ENCODE measurements around the gene MTFMT. TPM values are rescaled to one million over a fixed set of nuclear protein-coding genes. Genes with fewer than 3 reads are reported as not detected.
A peak's percentile ranks its signal among the peaks of the same experiment; 100 is the strongest.
"Not testable (repeated sequence)": the region's sequence is repeated elsewhere in the genome, so short reads cannot be mapped to it uniquely, and the experiment has no call there.

The MTFMT gene
- total RNA-seq (ENCODE audit: insufficient read depth, low replicate concordance): 42.9 TPM

DNA sequence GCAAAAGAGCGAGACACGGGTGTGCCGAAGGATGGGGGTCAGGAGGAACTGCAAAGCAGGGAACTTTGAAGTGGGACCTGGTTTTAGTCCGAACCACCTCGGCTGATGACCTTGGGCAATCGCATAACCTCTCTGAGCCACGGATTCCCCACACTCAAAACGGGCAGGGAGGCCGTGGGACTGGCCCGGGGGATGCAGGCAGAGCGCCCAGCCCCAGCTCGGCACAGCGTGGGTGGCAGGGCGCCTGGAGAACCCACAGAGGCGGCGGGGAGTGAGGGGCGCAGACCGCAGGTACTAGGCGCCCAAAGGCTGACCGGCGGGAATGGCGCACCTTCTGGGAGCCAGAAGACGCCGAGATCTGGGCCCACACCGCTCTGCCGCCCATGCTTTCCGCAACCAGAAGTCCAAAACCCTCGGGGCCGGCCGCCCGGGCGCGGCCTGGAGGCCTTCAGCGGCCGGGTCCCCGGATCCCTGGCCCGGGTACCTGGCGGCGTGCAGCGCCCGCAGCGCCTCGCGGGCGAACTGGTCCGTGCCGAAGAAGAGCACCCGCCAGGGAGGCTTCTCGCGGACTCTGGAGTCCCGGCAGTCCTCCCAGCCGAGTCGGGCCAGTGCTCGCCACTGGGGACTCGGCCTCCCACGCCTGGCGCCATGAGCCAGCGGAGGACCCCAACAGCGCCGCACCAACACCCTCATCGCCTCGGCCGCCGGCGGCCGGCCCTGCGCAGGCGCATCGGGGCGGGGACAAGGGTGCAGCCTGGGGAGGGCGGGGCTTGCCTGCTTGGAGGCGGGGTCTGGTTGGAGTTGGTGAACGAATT is at the start of gene MTFMT:
Gene MTFMT, minus strand, starts transcription at position 719 of the 815 bp plus-strand sequence. Its CDS starts 26 bp downstream, at position 693.
- DNase-seq (ENCODE audit: low spot score): peak; percentile 88

GRCh38 chr15:65077981-65078352 is 48.5 kb upstream of the MTFMT start:
- DNase-seq (ENCODE audit: low spot score): no peak

DNA sequence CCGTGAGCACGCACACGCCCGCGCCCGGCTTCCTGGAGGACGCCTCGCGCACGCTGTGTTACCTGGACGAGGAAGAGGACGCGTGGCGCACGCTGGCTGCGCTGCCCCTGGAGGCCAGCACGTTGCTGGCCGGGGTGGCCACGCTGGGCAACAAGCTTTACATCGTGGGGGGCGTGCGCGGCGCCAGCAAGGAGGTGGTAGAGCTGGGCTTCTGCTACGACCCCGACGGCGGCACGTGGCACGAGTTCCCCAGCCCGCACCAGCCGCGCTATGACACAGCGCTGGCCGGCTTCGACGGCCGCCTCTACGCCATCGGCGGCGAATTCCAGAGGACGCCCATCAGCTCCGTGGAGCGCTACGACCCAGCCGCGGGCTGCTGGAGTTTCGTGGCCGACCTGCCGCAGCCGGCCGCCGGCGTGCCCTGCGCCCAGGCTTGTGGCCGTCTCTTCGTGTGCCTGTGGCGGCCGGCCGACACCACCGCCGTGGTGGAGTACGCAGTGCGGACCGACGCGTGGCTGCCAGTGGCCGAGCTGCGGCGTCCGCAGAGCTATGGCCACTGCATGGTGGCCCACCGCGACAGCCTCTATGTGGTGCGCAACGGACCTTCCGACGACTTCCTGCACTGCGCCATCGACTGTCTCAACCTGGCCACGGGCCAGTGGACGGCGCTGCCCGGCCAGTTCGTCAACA is 48.0 kb upstream of the MTFMT start:
- DNase-seq (ENCODE audit: low spot score): no peak

DNA sequence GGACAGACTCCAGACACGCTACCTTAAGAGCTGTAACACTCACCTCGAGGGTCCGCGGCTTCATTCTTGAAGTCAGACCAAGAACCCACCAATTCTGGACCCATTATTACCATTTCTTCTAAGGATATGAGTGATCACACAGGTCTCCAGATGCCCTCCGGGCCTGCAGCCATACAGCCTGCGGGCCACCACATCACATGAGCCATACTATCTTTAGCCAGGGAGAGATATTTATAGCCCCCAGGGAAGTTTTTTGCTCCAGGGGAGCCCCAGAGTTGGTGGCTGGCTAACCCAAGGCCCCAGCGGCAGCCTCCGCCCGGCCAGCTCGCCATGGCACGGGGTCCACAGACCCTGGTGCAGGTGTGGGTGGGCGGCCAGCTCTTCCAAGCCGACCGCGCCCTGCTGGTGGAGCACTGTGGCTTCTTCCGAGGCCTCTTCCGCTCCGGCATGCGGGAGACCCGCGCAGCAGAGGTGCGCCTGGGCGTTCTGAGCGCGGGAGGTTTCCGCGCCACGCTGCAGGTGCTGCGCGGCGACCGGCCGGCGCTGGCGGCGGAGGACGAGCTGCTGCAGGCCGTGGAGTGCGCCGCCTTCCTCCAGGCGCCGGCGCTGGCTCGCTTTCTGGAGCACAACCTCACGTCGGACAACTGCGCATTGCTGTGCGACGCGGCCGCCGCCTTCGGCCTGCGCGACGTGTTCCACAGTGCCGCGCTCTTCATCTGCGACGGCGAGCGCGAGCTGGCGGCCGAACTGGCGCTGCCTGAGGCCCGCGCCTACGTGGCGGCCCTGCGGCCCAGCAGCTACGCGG is 47.2 kb upstream of the MTFMT start, which contains the start of gene KBTBD13:
Gene KBTBD13, plus strand, starts transcription at position 261 of the 805 bp plus-strand sequence. Its CDS starts 70 bp downstream, at position 331.
- DNase-seq (ENCODE audit: low spot score): no peak

- not testable (repeated sequence) for DNase-seq (ENCODE audit: low spot score)
These were observed 46.4 kb upstream of the MTFMT start for GRCh38 chr15:65075607-65076395.

DNA sequence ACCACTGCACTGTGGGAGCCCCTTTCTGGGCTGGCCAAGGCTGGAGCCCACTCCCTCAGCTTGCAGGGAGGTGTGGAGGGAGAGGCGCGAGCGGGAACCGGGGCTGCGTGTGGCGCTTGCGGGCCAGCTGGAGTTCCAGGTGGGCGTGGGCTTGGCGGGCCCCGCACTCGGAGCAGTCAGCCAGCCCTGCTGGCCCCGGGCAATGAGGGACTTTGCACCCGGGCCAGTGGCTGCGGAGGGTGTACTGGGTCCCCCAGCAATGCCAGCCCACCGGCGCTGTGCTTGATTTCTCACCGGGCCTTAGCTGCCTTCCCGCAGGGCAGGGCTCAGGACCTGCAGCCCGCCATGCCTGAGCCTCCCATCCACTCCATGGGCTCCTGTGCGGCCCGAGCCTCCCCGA is 45.5 kb upstream of the MTFMT start:
- DNase-seq (ENCODE audit: low spot score): not testable (repeated sequence)

DNA sequence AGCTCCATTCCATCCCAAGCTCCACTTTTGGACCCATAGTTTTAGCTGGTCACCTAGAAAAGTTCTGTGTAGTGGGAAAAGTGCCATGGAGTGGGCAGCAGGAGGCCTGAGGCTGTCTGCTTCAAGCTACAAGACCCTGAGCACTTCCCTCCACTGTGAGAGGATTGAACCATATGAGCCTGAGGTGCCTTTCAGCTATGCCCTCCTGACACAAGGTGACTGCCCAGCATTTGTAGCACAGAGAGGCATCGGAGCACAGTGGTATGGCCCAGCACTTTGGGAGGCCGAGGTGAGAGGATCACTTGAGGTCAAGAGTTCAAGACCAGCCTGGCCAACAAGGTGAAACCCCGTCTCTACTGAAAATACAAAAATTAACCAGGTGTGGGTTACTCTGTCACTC is 43.2 kb upstream of the MTFMT start:
- no peak for DNase-seq (ENCODE audit: low spot score)

DNA sequence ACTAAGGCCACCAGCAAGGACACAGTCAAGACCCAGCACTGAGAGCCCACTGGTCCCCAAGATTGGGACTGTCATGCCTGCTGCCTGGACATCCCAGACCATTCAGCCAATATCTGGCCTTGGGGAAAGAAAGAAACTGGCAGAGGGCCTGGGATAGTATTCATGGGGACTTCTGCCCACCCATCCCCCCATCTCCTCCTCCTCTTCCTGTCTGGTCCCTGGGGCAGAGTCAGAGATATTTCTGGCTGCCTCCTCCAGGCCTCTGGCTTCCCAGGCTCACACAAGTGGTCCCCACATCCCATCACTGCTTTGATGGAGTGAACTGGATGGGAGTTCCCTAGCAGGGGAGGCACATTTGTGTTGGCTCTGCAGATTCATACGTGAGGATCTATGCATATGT is 42.6 kb upstream of the MTFMT start:
- no peak for DNase-seq (ENCODE audit: low spot score)

DNA sequence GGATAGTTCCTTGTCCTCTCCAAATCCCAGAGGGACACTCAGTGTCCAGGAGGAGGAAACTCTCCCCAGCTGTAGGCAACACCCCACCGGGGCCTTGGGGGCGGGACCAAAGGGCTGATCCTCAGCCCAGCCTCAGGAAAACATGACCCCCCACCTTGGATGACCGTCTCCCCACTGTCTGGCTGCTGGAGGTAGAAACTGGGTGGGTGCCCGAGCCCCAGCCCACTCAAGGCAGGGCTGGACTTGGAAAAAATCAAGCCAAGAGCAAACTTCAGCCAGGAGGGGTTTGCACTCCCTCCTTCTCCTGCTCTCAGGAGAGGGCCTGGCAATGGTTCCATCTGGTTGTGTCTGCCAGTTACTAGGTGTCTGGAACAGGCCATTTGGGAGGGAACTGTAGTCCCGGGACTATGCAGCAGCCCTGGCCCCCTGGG is 42.0 kb upstream of the MTFMT start:
- DNase-seq (ENCODE audit: low spot score): no peak

- no peak for DNase-seq (ENCODE audit: low spot score)
These were observed 40.5 kb upstream of the MTFMT start for GRCh38 chr15:65069779-65070546.

GRCh38 chr15:65069179-65069578 is 39.7 kb upstream of the MTFMT start:
- no peak for DNase-seq (ENCODE audit: low spot score)

DNA sequence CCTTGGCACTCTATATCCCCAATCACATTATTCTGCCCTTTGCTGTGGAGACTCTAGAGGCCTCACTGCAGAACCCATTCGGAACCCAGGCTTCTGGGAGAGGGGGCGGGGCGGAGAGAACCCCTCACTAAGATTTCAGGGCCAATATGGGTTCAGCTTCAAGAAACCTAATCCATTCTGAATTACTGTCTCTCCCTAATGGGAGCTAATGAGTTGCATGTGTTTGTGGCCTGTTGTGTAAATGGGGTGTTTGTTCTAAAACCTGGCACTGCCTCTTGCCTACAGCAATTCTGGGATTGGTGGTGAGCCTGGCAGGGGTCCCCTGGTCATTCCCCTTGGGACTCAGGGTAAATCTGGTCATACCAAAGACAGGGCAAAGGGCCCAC is 39.0 kb upstream of the MTFMT start:
- no peak for DNase-seq (ENCODE audit: low spot score)

DNA sequence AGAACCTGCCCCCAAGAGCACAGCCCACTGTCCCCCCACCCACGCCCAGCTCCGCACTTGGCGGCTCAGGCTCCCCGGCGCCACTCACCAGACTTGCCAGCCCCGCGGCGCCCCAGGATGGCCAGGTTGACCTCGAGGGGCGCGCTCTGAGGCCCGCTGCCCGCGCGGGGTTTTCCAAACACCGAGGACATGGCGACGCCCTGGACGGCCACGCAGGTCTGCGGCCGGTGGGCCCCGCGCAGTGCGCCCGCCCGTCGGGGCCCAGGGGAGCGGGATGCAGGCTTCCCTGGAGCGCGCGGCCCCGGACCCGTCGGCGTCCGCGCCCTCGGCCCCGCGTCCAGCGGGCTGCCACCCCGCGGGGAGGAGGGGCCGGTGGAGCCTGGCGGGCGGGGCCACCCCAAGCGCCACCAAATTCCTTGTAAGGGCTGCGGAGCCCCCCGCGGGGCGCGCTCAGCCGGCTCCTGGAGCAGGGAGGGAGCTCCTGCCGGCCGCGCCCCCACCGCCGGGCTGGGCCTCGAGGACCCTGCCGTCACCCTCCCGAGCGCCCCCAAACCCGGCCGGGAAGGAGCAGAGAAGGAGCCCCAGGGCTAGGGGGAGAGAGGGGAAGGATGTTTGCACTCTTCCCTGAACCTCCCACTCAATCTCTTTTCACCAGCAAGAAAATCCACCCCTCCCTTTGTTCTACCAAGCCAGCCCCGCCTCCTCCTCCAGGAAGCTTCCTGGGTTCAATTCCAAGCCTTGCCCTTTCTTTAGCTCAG is 38.4 kb upstream of the MTFMT start, which contains the start of gene RASL12:
Gene RASL12, minus strand, starts transcription at position 347 of the 758 bp plus-strand sequence. Its CDS starts 156 bp downstream, at position 191.
- no peak for DNase-seq (ENCODE audit: low spot score)

GRCh38 chr15:65067317-65067644 is 37.8 kb upstream of the MTFMT start:
- no peak for DNase-seq (ENCODE audit: low spot score)

DNA sequence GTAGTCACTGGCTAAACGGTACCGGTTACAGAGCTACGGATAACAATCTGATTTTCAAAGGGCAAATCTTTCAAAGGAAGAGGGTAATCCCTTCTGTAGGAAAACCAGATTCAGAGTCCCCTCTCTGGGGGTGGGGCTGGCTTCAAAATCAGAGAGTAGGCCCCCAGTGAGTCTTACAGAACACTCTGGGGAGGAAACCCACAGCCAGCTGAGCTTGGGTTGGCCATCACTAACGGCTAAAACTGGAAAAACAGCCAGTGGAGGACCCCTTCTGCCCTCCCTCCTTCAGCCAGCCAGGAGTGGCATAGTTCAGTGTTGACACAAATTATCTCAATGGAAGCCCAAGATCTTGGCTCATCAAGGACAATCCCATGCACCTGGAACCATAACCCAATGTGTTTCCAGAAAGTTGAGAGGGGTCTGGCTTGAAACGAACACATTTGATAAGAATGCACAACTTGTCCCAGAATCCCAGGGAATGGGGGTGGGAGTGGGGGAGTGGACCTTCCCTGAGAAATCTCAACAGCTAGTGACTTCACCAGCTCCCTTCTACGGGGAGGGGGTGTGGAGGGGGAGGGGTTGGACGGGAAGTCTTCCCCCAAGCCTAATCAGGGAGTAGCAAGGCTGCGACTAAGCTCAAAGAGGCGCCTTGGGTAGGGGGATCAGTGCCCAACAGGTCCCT is 37.3 kb upstream of the MTFMT start:
- no peak for DNase-seq (ENCODE audit: low spot score)

DNA sequence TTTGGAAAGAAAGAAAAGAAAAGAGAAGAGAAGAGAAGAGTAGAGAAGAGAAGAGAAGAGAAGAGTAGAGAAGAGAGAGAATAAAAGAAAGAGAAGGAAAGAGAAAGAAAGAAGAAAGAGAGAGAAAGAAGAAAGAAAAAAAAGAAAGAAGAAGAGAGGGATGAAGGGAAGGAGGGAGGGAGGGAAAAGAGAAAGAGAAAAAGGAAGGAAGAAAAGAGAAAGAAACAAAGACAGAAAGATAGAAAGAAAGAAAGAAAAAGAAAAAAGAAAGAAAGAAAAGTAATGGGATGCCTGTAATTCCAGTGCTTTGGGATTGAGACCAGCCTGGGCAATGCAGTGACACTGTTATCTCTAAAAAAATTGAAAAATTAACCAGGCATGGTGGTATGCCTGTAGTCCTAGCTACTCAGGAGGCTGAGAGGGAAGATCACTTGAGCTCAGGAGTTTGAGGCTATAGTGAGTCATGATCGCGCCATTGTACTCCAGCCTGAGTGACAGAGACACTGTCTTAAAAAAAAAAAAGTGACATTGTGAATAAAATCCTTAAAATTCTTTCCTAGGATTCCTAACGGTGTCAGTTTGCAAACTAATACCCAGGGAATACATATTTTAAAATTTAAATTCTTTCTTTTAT is 36.7 kb upstream of the MTFMT start:
- no peak for DNase-seq (ENCODE audit: low spot score)

GRCh38 chr15:65062726-65063125 is 33.3 kb upstream of the MTFMT start:
- no peak for DNase-seq (ENCODE audit: low spot score)

DNA sequence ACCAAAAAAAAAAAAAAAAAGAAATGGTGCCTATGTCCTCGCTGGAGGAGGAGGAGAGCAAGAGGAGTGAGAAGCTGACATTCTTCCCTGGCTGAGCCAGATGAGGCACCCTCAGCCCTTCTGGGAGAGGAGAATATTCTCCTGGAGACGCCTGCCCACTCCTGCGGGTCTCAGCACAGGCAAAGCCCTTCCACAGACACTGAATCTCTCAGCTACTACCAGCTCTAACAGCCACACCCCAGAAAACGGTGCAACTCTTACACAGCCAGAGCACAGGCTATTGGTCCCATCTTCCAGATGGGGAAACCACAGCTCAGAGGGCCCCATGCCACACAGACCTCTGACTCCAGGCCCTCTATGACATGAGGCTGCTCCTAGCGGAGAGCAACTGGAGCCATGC is 32.6 kb upstream of the MTFMT start:
- DNase-seq (ENCODE audit: low spot score): no peak

Data from umbilical cord (tissue), 2 donors.